Measurements from ENCODE around the gene MINDY2.
"Not testable (repeated sequence)": the region's sequence is repeated elsewhere in the genome, so short reads cannot be mapped to it uniquely, and the experiment has no call there.

DNA sequence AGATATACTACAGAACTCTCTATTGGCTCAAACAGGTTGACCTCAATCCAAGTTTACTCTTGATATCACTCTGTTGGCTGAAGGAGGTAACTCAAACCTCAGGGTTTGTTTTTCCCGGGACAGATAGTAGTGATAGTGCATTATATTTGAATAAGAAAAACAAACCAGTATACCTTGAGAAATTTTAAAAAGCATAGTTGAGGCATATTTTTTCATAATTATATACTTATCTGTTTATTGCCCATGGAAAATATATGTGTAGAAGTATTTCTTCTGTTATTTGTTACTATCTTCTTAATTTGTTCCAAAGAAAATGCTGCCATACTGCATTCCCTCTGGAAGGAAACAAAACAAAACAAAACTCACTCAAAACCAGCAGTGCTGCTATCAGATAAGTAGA is 85.5 kb downstream of the MINDY2 start:
- TF ChIP-seq, protein P1, sequence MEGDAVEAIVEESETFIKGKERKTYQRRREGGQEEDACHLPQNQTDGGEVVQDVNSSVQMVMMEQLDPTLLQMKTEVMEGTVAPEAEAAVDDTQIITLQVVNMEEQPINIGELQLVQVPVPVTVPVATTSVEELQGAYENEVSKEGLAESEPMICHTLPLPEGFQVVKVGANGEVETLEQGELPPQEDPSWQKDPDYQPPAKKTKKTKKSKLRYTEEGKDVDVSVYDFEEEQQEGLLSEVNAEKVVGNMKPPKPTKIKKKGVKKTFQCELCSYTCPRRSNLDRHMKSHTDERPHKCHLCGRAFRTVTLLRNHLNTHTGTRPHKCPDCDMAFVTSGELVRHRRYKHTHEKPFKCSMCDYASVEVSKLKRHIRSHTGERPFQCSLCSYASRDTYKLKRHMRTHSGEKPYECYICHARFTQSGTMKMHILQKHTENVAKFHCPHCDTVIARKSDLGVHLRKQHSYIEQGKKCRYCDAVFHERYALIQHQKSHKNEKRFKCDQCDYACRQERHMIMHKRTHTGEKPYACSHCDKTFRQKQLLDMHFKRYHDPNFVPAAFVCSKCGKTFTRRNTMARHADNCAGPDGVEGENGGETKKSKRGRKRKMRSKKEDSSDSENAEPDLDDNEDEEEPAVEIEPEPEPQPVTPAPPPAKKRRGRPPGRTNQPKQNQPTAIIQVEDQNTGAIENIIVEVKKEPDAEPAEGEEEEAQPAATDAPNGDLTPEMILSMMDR (IDR thresholded peaks at IDR 0.05), result not testable (repeated sequence)
- TF ChIP-seq POLR2A (IDR thresholded peaks at IDR 0.05), result not testable (repeated sequence)
